ENCODE measurements around the gene SLFN12L. TPM values are rescaled to one million over a fixed set of nuclear protein-coding genes. Genes with fewer than 3 reads are reported as not detected.

The SLFN12L gene
- total RNA-seq (1 to 10 TPM; 1.0 to 1.4 TPM), polyA plus RNA-seq (ENCODE audit: insufficient read depth, low read depth, low replicate concordance) (0.69 TPM)
- long read RNA-seq, donor 1, result 0 reads
- long read RNA-seq, donor 2, result 0 reads

- peak within 1 kb of the TSS in 1 of 2 donors; percentile 60 for H3K27ac ChIP-seq
- no peak for DNase-seq
- H3K4me1 ChIP-seq, result peaks cover 18% of the 10 kb centered on the region
- intact Hi-C loops (cut with DNase I; ENCODE audit: low total_unique reads), result no loop called here
- no peaks in the 10 kb centered on the region for H3K27me3 ChIP-seq
- H3K4me3 ChIP-seq, result no peak within 1 kb of the TSS
- H3K9me3 ChIP-seq, result no peaks in the 10 kb centered on the region
- no peak for TF ChIP-seq POLR2A (IDR thresholded peaks at IDR 0.05)
- TF ChIP-seq CTCF (IDR thresholded peaks at IDR 0.05), result no peak
- no peaks in the 10 kb centered on the region for H3K36me3 ChIP-seq (ENCODE audit: low read depth, missing control alignments)
- whole genome bisulfite sequencing, 2 donors, result 61 to 63% methylated on average over 2 of the region's 2 CpGs
Observed at GRCh38 chr17:35537601-35538141, at the start of gene SLFN12L. Gene SLFN12L (minus strand): TSS chr17:35537678. CDS start chr17:35522364, 15,314 bp downstream.

GRCh38 chr17:35586569-35587073, 49.1 kb upstream of the SLFN12L start:
- Histone ChIP-seq H3K9me3 (no peaks in the 10 kb centered on the region), H3K27ac (peak overlapping the region; percentile 90 to 94), H3K36me3 (ENCODE audit: low read depth, missing control alignments) (no peaks in the 10 kb centered on the region), H3K27me3 (no peaks in the 10 kb centered on the region), H3K4me1 (peaks cover 13% of the 10 kb centered on the region), H3K4me3 (peak overlapping the region; percentile 95 to 97)
- DNase-seq, result no peak
- WGBS, 2 donors, result 19 to 21% methylated on average over 7 of the region's 7 CpGs
- intact Hi-C loops (cut with DNase I; ENCODE audit: low total_unique reads), result no loop called here
- no peak for TF ChIP-seq CTCF (IDR thresholded peaks at IDR 0.05)

GRCh38 chr17:35584061-35584460, 46.6 kb upstream of the SLFN12L start:
- Histone ChIP-seq H3K4me1 (peaks cover 19% of the 10 kb centered on the region), H3K27me3 (no peaks in the 10 kb centered on the region), H3K9me3 (no peaks in the 10 kb centered on the region), H3K4me3 (no peak overlapping the region), H3K27ac (no peak overlapping the region), H3K36me3 (ENCODE audit: low read depth, missing control alignments) (no peaks in the 10 kb centered on the region)
- intact Hi-C loops (cut with DNase I; ENCODE audit: low total_unique reads), result no loop called here
- DNase-seq, result no peak
- no peak for TF ChIP-seq CTCF (IDR thresholded peaks at IDR 0.05)
- WGBS, 2 donors, result 67 to 79% methylated on average over 1 of the region's 1 CpG

- H3K9me3 ChIP-seq, result no peaks in the 10 kb centered on the region
- peak overlapping the region; percentile 75 to 82 for H3K4me3 ChIP-seq
- 1 to 3% methylated on average over 9 to 11 of the region's 11 CpGs for WGBS, 2 donors
- H3K27me3 ChIP-seq, result no peaks in the 10 kb centered on the region
- H3K4me1 ChIP-seq, result peaks cover 9% of the 10 kb centered on the region
- H3K27ac ChIP-seq, result peak overlapping the region; percentile 86 to 88
- intact Hi-C loops (cut with DNase I; ENCODE audit: low total_unique reads), result no loop called here
- TF ChIP-seq CTCF (IDR thresholded peaks at IDR 0.05), result no peak
- no peak for TF ChIP-seq POLR2A (IDR thresholded peaks at IDR 0.05)
- no peak for DNase-seq
- H3K36me3 ChIP-seq (ENCODE audit: low read depth, missing control alignments), result no peaks in the 10 kb centered on the region
Observed at GRCh38 chr17:35578929-35579432, 41.5 kb upstream of the SLFN12L start.

Measured in testis (tissue), 5 donors.